ENCODE data around the gene NAT14. TPM values are rescaled to one million over a fixed set of nuclear protein-coding genes. Genes with fewer than 3 reads are reported as not detected.

Gene NAT14
- total and polyA plus RNA-seq, 2 of the 8 experiments (the other 6 are each of a cell fraction or from before 2014, with no cell fraction given): 47.1 to 71.2 TPM

- TF ChIP-seq HDAC2 (IDR thresholded peaks at IDR 0.05; ENCODE audit: borderline replicate concordance in 1 of 2, low read depth in 2 of 2, low read length in 2 of 2) (no peak), EGR1 (IDR thresholded peaks at IDR 0.05; ENCODE audit: borderline replicate concordance, low read depth, low read length) (no peak), SRF (IDR thresholded peaks at IDR 0.05; ENCODE audit: low read depth, low read length) (no peak)
Measured at GRCh38 chr19:55508120-55508519, 23.1 kb downstream of the NAT14 start (continued).
